ENCODE results near the gene VKORC1. TPM values are rescaled to one million over a fixed set of nuclear protein-coding genes. Genes with fewer than 3 reads are reported as not detected.

The VKORC1 gene
- total RNA-seq, 1 experiment from 2014 or later: 83.8 TPM

GRCh38 chr16:31129568-31130335 is 35.2 kb upstream of the VKORC1 start:
- Histone ChIP-seq H3K27me3 (ENCODE audit: insufficient read depth, low read length) (no peaks in the 10 kb centered on the region), H3K9me2 (ENCODE audit: insufficient read depth) (no peaks in the 10 kb centered on the region), H3K9me3 (ENCODE audit: control insufficient read depth in 1 of 2, insufficient read depth in 1 of 2, low read depth in 1 of 2, low read length in 2 of 2) (no peaks in the 10 kb centered on the region), H3K36me3 (ENCODE audit: control insufficient read depth in 1 of 2, insufficient read depth in 2 of 2, low read length in 2 of 2) (peaks cover 8 to 14% of the 10 kb centered on the region in 2 experiments; a peak in 3 of 4 replicates), H3K27ac (ENCODE audit: low read depth, low read length) (peak overlapping the region; percentile 58; the same call in 1 of the 2 replicates), H3K9ac (ENCODE audit: low read length) (no peak overlapping the region), H3K79me2 (ENCODE audit: insufficient read depth, low read length) (peaks cover 3% of the 10 kb centered on the region; the same call in 1 of the 2 replicates), H2AFZ (ENCODE audit: low read depth, low read length, poor library complexity, severe bottlenecking) (no peak overlapping the region), H3K4me3 (replicated peaks in 1 of 2; ENCODE audit: low read depth in 1 of 2, low read length in 2 of 2) (no peak overlapping the region), H4K20me1 (ENCODE audit: insufficient read depth) (no peaks in the 10 kb centered on the region), H3K4me1 (ENCODE audit: control insufficient read depth in 1 of 2, insufficient read depth in 2 of 2, low read length in 2 of 2) (peaks cover 22 to 28% of the 10 kb centered on the region in 2 experiments), H3K4me2 (ENCODE audit: low read length) (no peak overlapping the region)
- TF ChIP-seq CBX3 (IDR thresholded peaks at IDR 0.05; ENCODE audit: low read depth): no peak
- TF ChIP-seq MAX (IDR thresholded peaks at IDR 0.05): no peak
- no peak for TF ChIP-seq EZH2phosphoT487 (IDR thresholded peaks at IDR 0.05; ENCODE audit: borderline replicate concordance)
- TF ChIP-seq ELF1 (IDR thresholded peaks at IDR 0.05; ENCODE audit: borderline replicate concordance, low read depth): no peak
- TF ChIP-seq SP1 (IDR thresholded peaks at IDR 0.05; ENCODE audit: low read depth): no peak
- no peak for TF ChIP-seq ZNF274 (IDR thresholded peaks at IDR 0.05; ENCODE audit: low read depth, low read length)
- TF ChIP-seq EGR1 (IDR thresholded peaks at IDR 0.05; ENCODE audit: low read depth): no peak
- TF ChIP-seq POLR2A (IDR thresholded peaks at IDR 0.05; ENCODE audit: borderline replicate concordance, extremely low read depth, insufficient read depth, insufficient read length): no peak
- TF ChIP-seq SRF (IDR thresholded peaks at IDR 0.05; ENCODE audit: low read depth): no peak
- no peak for TF ChIP-seq SIN3A (IDR thresholded peaks at IDR 0.05; ENCODE audit: low read depth)
- no peak for TF ChIP-seq FOSL1 (IDR thresholded peaks at IDR 0.05; ENCODE audit: low read depth)
- ATAC-seq: no peak
- RAD21 ChIA-PET (ENCODE audit: low non-redundant PET in 1 of 2, low total read pairs in 2 of 2, uncharacterized antibody in 2 of 2, unreplicated experiment in 2 of 2): no interaction called here
- CTCF ChIA-PET: interaction anchor here (1.0 to 1.7 kb wide), 2 partner anchors 12 kb away, joined by 4 to 5 read pairs; partner anchors contain the start of gene KAT8
- BruUV-seq (replicated peaks): no TSS peak
- intact Hi-C loops (cut with micrococcal nuclease): no loop called here
- POLR2A ChIA-PET: interaction anchor here (1.3 to 1.5 kb wide), 2 partner anchors 12 kb away, joined by 3 to 5 read pairs; partner anchors contain the start of gene KAT8
- no peak for DNase-seq (ENCODE audit: low read depth, low spot score)

All from HCT116 (cell line).